ENCODE results near the gene CLEC2L. TPM values are rescaled to one million over a fixed set of nuclear protein-coding genes. Genes with fewer than 3 reads are reported as not detected.

Gene CLEC2L
- polyA plus RNA-seq (2012; ENCODE audit: missing spikeins) = not detected

DNA sequence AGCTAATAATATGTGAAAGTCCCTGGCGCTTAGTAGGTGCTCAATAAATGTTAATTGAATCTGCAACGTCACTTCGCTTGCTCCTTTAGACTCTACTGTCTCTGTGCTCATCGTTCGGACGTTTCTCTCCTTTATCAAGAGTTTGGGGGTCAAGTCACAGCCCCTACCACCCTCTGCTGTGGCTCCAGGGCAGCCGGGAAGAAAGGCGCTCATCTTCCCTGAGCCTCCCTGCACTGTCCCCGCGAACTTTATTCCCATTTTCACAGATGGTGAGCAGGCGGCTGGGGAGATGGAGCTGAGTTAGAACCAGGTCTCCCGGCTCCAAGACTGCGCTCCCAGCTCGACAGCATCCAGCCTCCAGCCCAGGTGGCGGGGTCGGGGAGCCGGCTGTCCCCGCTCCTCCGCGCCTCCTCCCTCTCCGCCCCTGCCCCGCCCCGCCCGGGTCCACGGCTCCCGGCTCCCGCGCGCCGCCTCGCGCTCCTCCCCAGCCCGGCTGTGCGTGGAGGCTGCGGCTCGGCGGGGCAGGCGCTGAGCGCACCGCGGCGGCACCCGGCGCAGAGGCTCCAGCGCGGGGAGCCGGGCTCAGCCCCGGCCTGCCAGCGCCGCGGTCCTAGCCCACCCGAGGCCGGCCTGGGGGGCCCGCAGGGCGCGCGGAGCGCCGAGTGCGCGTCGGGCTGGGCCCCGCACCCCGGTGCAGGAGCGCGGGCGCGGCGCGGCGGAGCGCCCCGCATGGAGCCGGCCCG is at the start of gene CLEC2L:
Gene CLEC2L (plus strand): TSS at position 487 of the 743 bp plus-strand sequence. CDS start 243 bp downstream, at position 730.
- DNase-seq (ENCODE audit: insufficient read length) (no peak), FAIRE-seq (no peak)
- TF ChIP-seq POLR2A (IDR thresholded peaks at IDR 0.05; ENCODE audit: low read depth, low read length) = no peak
- no peak for TF ChIP-seq TAF1 (IDR thresholded peaks at IDR 0.05; ENCODE audit: borderline replicate concordance, low read depth, low read length)

DNA sequence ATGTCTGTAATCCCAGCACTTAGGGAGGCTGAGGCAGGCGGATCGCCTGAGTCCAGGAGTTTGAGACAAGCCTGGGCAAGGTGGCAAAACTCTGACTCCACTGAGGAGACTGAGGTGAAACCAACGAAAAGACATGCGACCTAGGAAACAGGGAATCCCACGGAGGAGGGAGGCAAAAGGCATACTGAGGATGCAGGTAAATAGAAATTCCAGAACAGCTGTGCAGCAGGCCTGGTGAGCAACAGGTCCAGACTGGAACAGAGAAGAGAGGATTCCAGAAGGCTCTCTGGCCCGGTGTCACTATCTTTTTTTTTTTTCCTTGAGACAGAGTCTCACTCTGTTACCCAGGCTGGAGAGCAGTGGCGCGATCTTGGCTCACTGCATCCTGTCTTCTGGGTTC is 47.3 kb upstream of the CLEC2L start:
- DNase-seq (ENCODE audit: insufficient read length) (no peak), FAIRE-seq (no peak)
- no peak for TF ChIP-seq POLR2AphosphoS5 (IDR thresholded peaks at IDR 0.05; ENCODE audit: low read depth, low read length)
- no peak for TF ChIP-seq TAF1 (IDR thresholded peaks at IDR 0.05; ENCODE audit: borderline replicate concordance, low read depth, low read length)
- no peak for TF ChIP-seq POLR2A (IDR thresholded peaks at IDR 0.05; ENCODE audit: low read depth, low read length)

DNA sequence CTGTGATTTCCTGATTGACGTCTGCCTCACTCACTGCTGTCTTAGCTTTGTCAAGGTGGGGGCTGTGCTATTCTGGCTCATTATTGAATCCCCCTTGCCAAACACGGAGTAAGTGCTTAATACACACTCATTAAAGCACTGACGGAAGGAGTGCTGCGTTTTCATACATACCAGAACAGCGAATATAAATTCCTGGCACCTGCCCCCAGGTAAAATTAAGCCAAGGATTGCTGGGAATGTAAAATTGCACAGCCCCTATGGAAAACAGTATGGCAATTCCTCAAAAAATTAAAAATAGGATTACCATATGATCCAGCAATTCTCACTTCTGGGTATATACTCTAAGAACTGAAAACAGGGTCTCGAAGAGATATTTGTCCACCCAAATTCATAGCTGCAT is 46.6 kb upstream of the CLEC2L start:
- TF ChIP-seq POLR2AphosphoS5 (IDR thresholded peaks at IDR 0.05; ENCODE audit: low read depth, low read length) (no peak), POLR2A (IDR thresholded peaks at IDR 0.05; ENCODE audit: low read depth, low read length) (no peak), TAF1 (IDR thresholded peaks at IDR 0.05; ENCODE audit: borderline replicate concordance, low read depth, low read length) (no peak)
- FAIRE-seq (no peak), DNase-seq (ENCODE audit: insufficient read length) (no peak)

DNA sequence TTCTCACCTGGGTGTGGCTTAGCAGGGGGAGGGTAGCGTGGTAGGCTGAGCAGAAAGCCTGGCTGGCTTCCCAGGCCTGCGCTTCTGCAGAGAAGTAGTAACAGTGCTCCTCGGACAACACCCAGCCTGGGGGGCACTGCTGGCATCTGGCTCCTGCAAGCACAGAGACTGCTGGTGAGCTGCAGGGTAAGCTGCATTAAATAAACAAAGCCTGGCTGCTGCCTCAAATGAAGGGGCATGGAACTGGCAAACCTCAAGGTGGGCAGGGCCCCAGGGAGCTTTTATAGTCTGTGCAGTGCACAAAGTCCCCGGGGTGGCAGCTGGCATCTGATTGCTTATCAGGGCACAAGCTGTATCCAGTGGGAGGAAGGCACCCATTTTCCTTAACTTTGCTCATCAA is 43.9 kb upstream of the CLEC2L start:
- DNase-seq (ENCODE audit: insufficient read length) = no peak
- no peak for TF ChIP-seq POLR2A (IDR thresholded peaks at IDR 0.05; ENCODE audit: low read depth, low read length)
- no peak for TF ChIP-seq TAF1 (IDR thresholded peaks at IDR 0.05; ENCODE audit: borderline replicate concordance, low read depth, low read length)
- no peak for TF ChIP-seq POLR2AphosphoS5 (IDR thresholded peaks at IDR 0.05; ENCODE audit: low read depth, low read length)
- no peak for FAIRE-seq

DNA sequence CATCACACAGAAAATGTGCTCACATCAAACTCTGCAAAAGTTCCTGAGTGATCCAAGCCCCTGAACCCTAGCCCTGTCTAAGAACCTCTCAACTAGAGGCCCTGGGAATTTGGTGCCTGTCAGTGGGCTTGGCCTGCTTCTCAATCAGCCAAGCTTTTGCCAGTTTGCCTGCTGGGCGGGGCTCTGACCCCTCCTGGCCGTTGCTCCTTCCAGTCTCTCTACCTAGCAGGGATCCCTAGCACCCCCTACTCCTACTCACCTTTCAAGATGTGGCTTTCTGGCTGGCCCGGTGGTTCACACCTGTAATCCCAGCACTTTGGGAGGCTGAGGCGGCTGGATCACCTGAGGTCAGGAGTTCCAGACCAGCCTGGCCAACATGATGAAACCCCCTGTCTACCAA is 42.1 kb upstream of the CLEC2L start:
- FAIRE-seq = no peak
- TF ChIP-seq POLR2A (IDR thresholded peaks at IDR 0.05; ENCODE audit: low read depth, low read length) (no peak), POLR2AphosphoS5 (IDR thresholded peaks at IDR 0.05; ENCODE audit: low read depth, low read length) (no peak), TAF1 (IDR thresholded peaks at IDR 0.05; ENCODE audit: borderline replicate concordance, low read depth, low read length) (no peak)
- DNase-seq (ENCODE audit: insufficient read length) = no peak

DNA sequence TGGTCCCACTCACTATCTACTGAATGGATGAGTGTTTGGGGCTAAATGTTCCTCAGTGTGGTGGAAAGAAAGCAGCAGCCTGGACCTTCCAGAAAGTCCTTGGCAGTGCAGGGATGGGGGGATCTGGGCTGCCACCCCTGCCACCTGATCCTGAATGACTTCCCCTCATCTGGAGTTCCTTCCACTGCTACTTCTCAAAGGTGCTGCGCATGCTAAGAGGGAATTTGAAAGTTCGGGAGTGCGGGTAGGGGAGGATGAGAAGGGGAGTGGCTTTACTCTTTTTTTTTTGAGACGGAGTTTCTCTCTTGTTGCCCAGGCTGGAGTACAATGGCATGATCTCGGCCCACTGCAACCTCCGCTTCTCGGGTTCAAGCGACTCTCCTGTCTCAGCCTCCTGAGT is 41.4 kb upstream of the CLEC2L start:
- TF ChIP-seq TAF1 (IDR thresholded peaks at IDR 0.05; ENCODE audit: borderline replicate concordance, low read depth, low read length) (no peak), POLR2AphosphoS5 (IDR thresholded peaks at IDR 0.05; ENCODE audit: low read depth, low read length) (no peak), POLR2A (IDR thresholded peaks at IDR 0.05; ENCODE audit: low read depth, low read length) (no peak)
- no peak for FAIRE-seq
- no peak for DNase-seq (ENCODE audit: insufficient read length)

DNA sequence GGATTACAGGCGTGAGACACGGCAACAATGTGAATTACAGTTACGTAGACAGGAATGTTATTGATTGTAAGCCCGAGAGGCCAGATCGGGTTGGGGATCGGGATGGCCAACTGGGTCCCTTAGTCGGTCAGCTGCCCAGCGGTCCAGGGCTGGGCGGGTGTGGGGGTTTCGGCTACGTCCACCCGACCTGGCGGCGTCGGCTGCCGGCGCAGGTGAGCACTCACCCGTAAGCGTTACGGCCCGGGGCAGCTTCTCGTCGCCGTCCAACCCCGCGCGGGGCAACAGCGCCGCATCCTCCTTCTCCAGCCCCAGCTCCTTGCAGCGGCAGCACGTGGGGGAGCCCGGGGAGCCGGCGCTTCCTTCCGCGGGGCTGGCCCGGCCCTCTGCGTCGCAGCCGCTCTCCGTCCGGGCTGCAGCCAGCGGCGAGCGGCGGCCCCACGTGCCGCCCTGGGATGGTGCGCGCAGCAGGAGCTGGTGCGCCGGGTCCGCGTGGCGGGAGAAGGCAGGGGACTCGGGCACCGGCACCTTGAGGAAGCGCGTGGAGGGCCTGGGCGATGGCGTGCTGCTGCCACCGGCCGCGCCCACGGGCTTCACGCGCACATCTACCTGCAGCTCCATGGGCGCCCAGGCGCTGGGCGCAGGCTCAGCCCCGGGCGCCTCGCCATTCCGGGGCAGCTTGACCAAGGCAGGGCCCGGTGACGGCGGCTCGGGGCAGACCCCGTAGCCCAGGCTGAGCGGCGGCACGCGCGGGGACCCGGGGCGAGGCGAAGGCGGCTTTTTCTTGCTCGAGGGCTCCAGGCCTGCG is 40.6 kb upstream of the CLEC2L start:
- DNase-seq (ENCODE audit: insufficient read length) (no peak), FAIRE-seq (no peak)
- no peak for TF ChIP-seq TAF1 (IDR thresholded peaks at IDR 0.05; ENCODE audit: borderline replicate concordance, low read depth, low read length)
- TF ChIP-seq POLR2A (IDR thresholded peaks at IDR 0.05; ENCODE audit: low read depth, low read length) = no peak
- TF ChIP-seq POLR2AphosphoS5 (IDR thresholded peaks at IDR 0.05; ENCODE audit: low read depth, low read length) = no peak

DNA sequence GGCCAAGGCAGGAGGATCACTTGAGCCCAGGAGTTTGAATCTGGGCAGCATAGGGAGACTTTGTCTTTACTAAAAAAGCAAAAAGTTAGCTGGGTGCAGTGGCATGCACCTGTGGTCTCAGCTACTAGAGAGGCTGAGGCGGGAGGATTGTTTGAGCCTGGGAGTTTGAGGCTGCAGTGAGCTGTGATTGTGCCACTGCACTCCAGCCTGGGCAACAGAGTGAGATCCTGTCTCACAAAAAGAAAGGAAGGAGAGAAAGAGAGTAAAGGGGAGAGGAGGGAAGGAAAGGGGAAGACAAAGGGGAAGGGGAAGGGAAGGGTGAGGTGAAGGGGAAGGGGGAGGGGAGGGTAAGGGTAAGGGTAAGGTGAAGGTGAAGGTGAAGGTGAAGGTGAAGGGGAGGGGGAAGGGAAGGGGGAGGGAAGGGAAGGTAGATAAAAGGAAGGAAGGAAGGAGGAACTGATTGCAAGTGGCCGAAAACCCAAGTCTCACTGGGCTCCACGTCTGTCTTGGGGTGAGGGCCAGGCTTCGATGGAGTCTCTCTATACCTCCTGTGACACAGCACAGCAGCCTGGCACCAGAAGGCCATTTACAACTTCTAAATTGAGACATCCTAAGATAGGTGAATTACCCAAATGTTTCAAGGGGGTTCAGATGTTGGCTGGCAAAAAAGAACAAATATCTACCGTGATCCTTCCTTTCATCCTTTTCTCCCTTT is 36.0 kb upstream of the CLEC2L start:
- no peak for FAIRE-seq

DNA sequence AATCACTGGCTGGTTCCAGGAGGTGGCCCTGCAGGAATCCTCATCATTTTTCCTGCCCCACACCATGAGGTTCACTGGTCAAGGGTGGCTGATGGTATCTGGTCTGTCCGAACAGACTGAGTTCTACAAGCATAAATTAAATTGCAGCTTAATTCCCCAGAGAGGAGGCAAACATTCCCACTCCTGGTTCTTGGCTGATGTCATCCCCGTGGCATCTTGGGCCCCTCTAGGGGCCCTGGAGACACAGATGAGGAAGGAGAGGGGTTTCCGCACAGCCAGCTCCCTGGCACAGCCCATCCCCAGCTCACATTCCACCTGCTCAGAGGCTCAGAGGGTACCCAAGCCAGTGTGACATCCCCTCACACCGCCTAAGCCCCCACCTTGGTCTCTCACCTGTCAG is 34.7 kb upstream of the CLEC2L start:
- FAIRE-seq = no peak
- no peak for DNase-seq (ENCODE audit: insufficient read length)
- TF ChIP-seq POLR2AphosphoS5 (IDR thresholded peaks at IDR 0.05; ENCODE audit: low read depth, low read length) (no peak), TAF1 (IDR thresholded peaks at IDR 0.05; ENCODE audit: borderline replicate concordance, low read depth, low read length) (no peak), POLR2A (IDR thresholded peaks at IDR 0.05; ENCODE audit: low read depth, low read length) (no peak)

More for the DNA sequence above, 36.0 kb upstream of the CLEC2L start:
- TF ChIP-seq POLR2A (IDR thresholded peaks at IDR 0.05; ENCODE audit: low read depth, low read length) (no peak), TAF1 (IDR thresholded peaks at IDR 0.05; ENCODE audit: borderline replicate concordance, low read depth, low read length) (no peak), POLR2AphosphoS5 (IDR thresholded peaks at IDR 0.05; ENCODE audit: low read depth, low read length) (no peak)
- no peak for DNase-seq (ENCODE audit: insufficient read length)

DNA sequence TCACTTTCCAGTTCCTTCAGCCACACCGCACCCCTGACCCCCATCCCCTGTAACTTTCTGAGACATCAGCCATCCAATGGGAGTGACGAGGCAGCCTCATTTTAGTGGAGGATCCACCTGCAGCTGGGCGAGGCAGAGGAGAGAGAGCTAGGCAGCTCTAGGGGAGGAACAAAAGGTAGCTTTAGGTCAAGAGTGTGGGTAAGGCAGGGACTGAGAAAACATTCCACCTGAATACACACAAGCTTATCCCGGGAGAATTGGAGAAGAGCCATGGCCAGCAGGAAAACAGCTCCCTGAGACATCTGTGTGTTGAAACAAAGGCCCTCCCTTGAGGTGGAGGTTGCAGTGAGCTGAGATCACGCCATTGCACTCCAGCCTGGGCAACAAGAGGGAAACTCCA is 33.4 kb upstream of the CLEC2L start:
- DNase-seq (ENCODE audit: insufficient read length) (no peak), FAIRE-seq (no peak)
- no peak for TF ChIP-seq TAF1 (IDR thresholded peaks at IDR 0.05; ENCODE audit: borderline replicate concordance, low read depth, low read length)
- no peak for TF ChIP-seq POLR2AphosphoS5 (IDR thresholded peaks at IDR 0.05; ENCODE audit: low read depth, low read length)
- TF ChIP-seq POLR2A (IDR thresholded peaks at IDR 0.05; ENCODE audit: low read depth, low read length) = no peak

DNA sequence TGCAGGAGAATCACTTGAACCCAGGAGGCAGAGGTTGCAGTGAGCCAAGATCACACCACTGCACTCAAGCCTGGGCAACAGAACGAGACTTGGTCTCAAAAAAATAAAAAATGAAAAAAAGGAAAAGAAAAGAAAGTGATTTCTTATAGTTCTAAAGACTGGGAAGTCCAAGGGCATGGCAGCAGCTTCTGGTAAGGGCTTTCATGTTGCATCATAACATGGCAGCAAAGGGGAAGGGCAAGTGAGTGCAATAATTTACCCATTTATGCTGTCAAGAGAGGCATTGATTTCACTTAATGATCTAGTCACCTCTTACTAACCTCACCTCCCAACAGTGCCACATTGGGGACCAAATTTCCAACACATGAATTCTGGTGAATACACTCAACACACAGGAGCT is 31.2 kb upstream of the CLEC2L start:
- TF ChIP-seq POLR2A (IDR thresholded peaks at IDR 0.05; ENCODE audit: low read depth, low read length) = no peak
- TF ChIP-seq POLR2AphosphoS5 (IDR thresholded peaks at IDR 0.05; ENCODE audit: low read depth, low read length) = no peak
- no peak for TF ChIP-seq TAF1 (IDR thresholded peaks at IDR 0.05; ENCODE audit: borderline replicate concordance, low read depth, low read length)
- DNase-seq (ENCODE audit: insufficient read length) (no peak), FAIRE-seq (no peak)

Data from GM12892 (cell line).